HepG2 (cell line): Measurements from ENCODE around the gene HSF4. TPM values are rescaled to one million over a fixed set of nuclear protein-coding genes. Genes with fewer than 3 reads are reported as not detected.

Experiments
- ATAC-seq: fragments of 200-7000 bp; cut with Tn5 transposase; 3 replicates; pipeline ENCODE4 v1.9.1; 2020; ENCODE audit warnings: mild to moderate bottlenecking, moderate library complexity
- BruUV-seq: library from RNA; stranded (reverse); fragments of 400-500 nt; replicated peaks from 2 replicates; lab custom pipeline; 2021; lab: Mats Ljungman, UMichigan
- CTCF ChIA-PET: fragments of 300-600 bp; formaldehyde crosslinking; extraction: SDS; loops from one replicate; lab custom pipeline; 2021; ENCODE audit warnings: low total read pairs, inconsistent platforms, low intra/inter-chr PET ratio; lab: Yijun Ruan, JAX
- POLR2A ChIA-PET: fragments of 350-600 bp; sonication (Branson Sonifier 250); formaldehyde crosslinking; loops from one replicate; lab custom pipeline; 2020; ENCODE audit warnings: antibody characterized with exemption, inconsistent platforms; lab: Yijun Ruan, JAX
- DNase-seq: peaks from one replicate; pipeline ENCODE4 v3.0.0-alpha.2; 2015; ENCODE audit warnings: low spot score
- FAIRE-seq: peaks from 3 replicates; lab custom pipeline; 2011; peaks lifted over from hg19 to GRCh38; lab: Jason Lieb, UNC
- H2AFZ ChIP-seq: one replicate; pipeline ENCODE4 v1.6.1; 2011; ENCODE audit warnings: low read length, inconsistent platforms
- H3K27ac ChIP-seq: fragments of 300-600 bp; 3 replicates; pipeline ENCODE4 v1.8.0; 2011; ENCODE audit warnings: mixed run types, mild to moderate bottlenecking, mixed read lengths, low read length, inconsistent platforms; ENCODE audit not compliant: insufficient read depth; ENCODE audit errors: extremely low read length
- H3K27me3 ChIP-seq, 2 experiments: fragments of 200-600 bp in 1 of 2; 2 replicates in 1 of 2; 3 replicates in 1 of 2; pipeline versions ENCODE4 v1.6.0 to v1.8.0; 2011; ENCODE audit warnings: low read length in 2 of 2, mild to moderate bottlenecking in 2 of 2, moderate library complexity in 2 of 2, inconsistent platforms in 1 of 2; ENCODE audit not compliant: insufficient read depth in 2 of 2, control insufficient read depth in 1 of 2
- H3K36me3 ChIP-seq, 2 experiments: fragments of 200-600 bp in 1 of 2; replicated peaks in 1 of 2; 2 replicates in 1 of 2; 3 replicates in 1 of 2; pipeline versions ENCODE4 v1.5.1 to v1.8.0; 2011; ENCODE audit warnings: low read length in 2 of 2, inconsistent platforms in 1 of 2; ENCODE audit not compliant: insufficient read depth in 2 of 2, control insufficient read depth in 1 of 2
- H3K4me1 ChIP-seq: 2 replicates; pipeline ENCODE4 v1.5.1; 2012; ENCODE audit warnings: low read length, inconsistent platforms; ENCODE audit not compliant: insufficient read depth
- H3K4me2 ChIP-seq: 2 replicates; pipeline ENCODE4 v1.6.0; 2011; ENCODE audit warnings: low read depth, low read length, inconsistent platforms
- H3K4me3 ChIP-seq, 3 experiments: fragments of 200-600 bp in 1 of 3; sonication (generic), shearing (Covaris generic) in 1 of 3; replicated peaks in 1 of 3; 2 replicates each; pipeline ENCODE4 v1.5.1; 2011 to 2016; ENCODE audit warnings: low read length in 3 of 3, inconsistent platforms in 2 of 3, low read depth in 2 of 3, mild to moderate bottlenecking in 2 of 3, control low read depth in 1 of 3, mixed read lengths in 1 of 3; ENCODE audit not compliant: insufficient read depth in 1 of 3
- H3K79me2 ChIP-seq: one replicate; pipeline ENCODE4 v1.6.1; 2011; ENCODE audit warnings: low read length, inconsistent platforms; ENCODE audit not compliant: insufficient read depth
- H3K9ac ChIP-seq: 2 replicates; pipeline ENCODE4 v1.6.0; 2011; ENCODE audit warnings: mild to moderate bottlenecking, low read depth, low read length, inconsistent platforms; ENCODE audit not compliant: insufficient read depth
- H3K9me3 ChIP-seq: 2 replicates; pipeline ENCODE4 v1.5.1; 2012; ENCODE audit warnings: mild to moderate bottlenecking, low read length
- H4K20me1 ChIP-seq: 2 replicates; pipeline ENCODE4 v1.6.0; 2011; ENCODE audit warnings: inconsistent platforms, mild to moderate bottlenecking, low read length, moderate library complexity; ENCODE audit not compliant: insufficient read depth
- BORCS8-MEF2B ChIP-seq: sonication (generic); formaldehyde crosslinking; IDR thresholded peaks from 2 replicates; pipeline ENCODE4 v1.8.0; 2022; ENCODE audit warnings: mild to moderate bottlenecking, missing genetic modification reagents
- CCAR2 ChIP-seq: fragments of 200-400 bp; formaldehyde crosslinking; optimal IDR thresholded peaks from 2 replicates; pipeline ENCODE3; 2018; ENCODE audit warnings: low read depth, mild to moderate bottlenecking, low read length, moderate library complexity
- HOXD1 ChIP-seq: sonication (generic); formaldehyde crosslinking; IDR thresholded peaks from 2 replicates; pipeline ENCODE4 v1.5.0; 2020; ENCODE audit warnings: missing genetic modification reagents
- ISL2 ChIP-seq: sonication (generic); formaldehyde crosslinking; IDR thresholded peaks from 2 replicates; pipeline ENCODE4 v1.5.0; 2020; ENCODE audit warnings: missing genetic modification reagents
- MTA1 ChIP-seq: sonication (generic); formaldehyde crosslinking; IDR thresholded peaks from 2 replicates; pipeline ENCODE4 v1.4.0; 2020; ENCODE audit warnings: missing genetic modification reagents, mild to moderate bottlenecking, borderline replicate concordance
- MTA3 ChIP-seq: sonication (generic); formaldehyde crosslinking; IDR thresholded peaks from 2 replicates; pipeline ENCODE4 v1.4.0; 2020; ENCODE audit warnings: missing genetic modification reagents
- MYC ChIP-seq: sonication (generic); formaldehyde crosslinking; IDR thresholded peaks from 2 replicates; pipeline ENCODE4 v1.9.0; 2021; ENCODE audit warnings: missing genetic modification reagents, borderline replicate concordance
- NCOA5 ChIP-seq: sonication (generic); formaldehyde crosslinking; IDR thresholded peaks from 2 replicates; pipeline ENCODE4 v1.4.0; 2020; ENCODE audit warnings: missing genetic modification reagents
- POLR2AphosphoS5 ChIP-seq: IDR thresholded peaks from 2 replicates; pipeline ENCODE4 v1.6.1; 2012; ENCODE audit warnings: low read depth, low read length
- PTBP1 ChIP-seq: fragments of 200-400 bp; formaldehyde crosslinking; IDR thresholded peaks from 2 replicates; pipeline ENCODE4 v1.6.1; 2018; ENCODE audit warnings: low read length, low read depth; ENCODE audit not compliant: poor library complexity, severe bottlenecking
- RBM22 ChIP-seq: fragments of 200-400 bp; formaldehyde crosslinking; optimal IDR thresholded peaks from 2 replicates; pipeline ENCODE3; 2017; ENCODE audit warnings: mild to moderate bottlenecking, low read length, moderate library complexity
- SP1 ChIP-seq, 2 experiments: fragments of 450-650 bp in 1 of 2; sonication (generic) in 1 of 2; formaldehyde crosslinking in 1 of 2; IDR thresholded peaks; 2 replicates each; pipeline versions ENCODE4 v1.4.0 to v1.6.1; 2016 to 2020; ENCODE audit warnings: missing genetic modification reagents in 1 of 2
- YEATS4 ChIP-seq: sonication (generic); formaldehyde crosslinking; IDR thresholded peaks from 2 replicates; pipeline ENCODE4 v1.4.0; 2020; ENCODE audit warnings: missing genetic modification reagents, borderline replicate concordance
- ZFP90 ChIP-seq: sonication (generic); formaldehyde crosslinking; IDR thresholded peaks from 2 replicates; pipeline ENCODE4 v1.8.0; 2022; ENCODE audit warnings: missing genetic modification reagents, mild to moderate bottlenecking, inconsistent platforms, borderline replicate concordance
- ZNF430 ChIP-seq: sonication (generic); formaldehyde crosslinking; IDR thresholded peaks from 2 replicates; pipeline ENCODE4 v1.9.0; 2021; ENCODE audit warnings: mild to moderate bottlenecking, missing genetic modification reagents
- ZNF7 ChIP-seq: IDR thresholded peaks from 2 replicates; pipeline ENCODE4 v1.6.1; 2016; ENCODE audit warnings: missing biosample characterization, missing genetic modification reagents
- WGBS: methylation state at CpG from one replicate; pipeline ENCODE4 v1.1.6; 2017; ENCODE audit warnings: low lambda C conversion rate; 5-methylcytosine and 5-hydroxymethylcytosine counted together
- in situ Hi-C: cut with HindIII; loops from 2 replicates; pipeline ENCODE4 v1.10.0; 2017; ENCODE audit warnings: low pct_unique_long_range_greater_than_20kb; ENCODE audit not compliant: extremely low pct_ligation_motif_present
- intact Hi-C: fragments of 100-400 bp; cut with micrococcal nuclease; formaldehyde crosslinking; loops from one replicate; pipeline ENCODE4 v1.10.0; 2022; ENCODE audit not compliant: unreplicated experiment
- polyA plus RNA-seq, 8 experiments: library from polyadenylated mRNA; depleted of rRNA in 3 of 8; stranded (reverse) in 7 of 8; unstranded in 1 of 8; fragments of >200 nt; fragmentation: Illumina TruSeq in 4 of 8; extraction: Trizol in 4 of 8; gene quantifications; 2 replicates each; pipeline versions ENCODE4 v1.2.1 to v1.2.3, GENCODE V29; 2011 to 2016; ENCODE audit warnings: low read depth in 4 of 8, missing spikeins in 1 of 8, mixed read lengths in 1 of 8; ENCODE audit not compliant: insufficient read depth in 1 of 8
- total RNA-seq, 5 experiments: library from RNA; depleted of rRNA; stranded (reverse); fragments of >200 nt; fragmentation: Illumina TruSeq; extraction: Trizol; gene quantifications; 2 replicates each; pipeline ENCODE4 v1.2.3, GENCODE V29; 2016; ENCODE audit warnings: low read depth in 1 of 5
- TF ChIP-seq, protein P1 (sequence below): sonication (generic); formaldehyde crosslinking; IDR thresholded peaks from 2 replicates; pipeline ENCODE4 v1.4.0; 2020; ENCODE audit warnings: missing genetic modification reagents
- TF ChIP-seq, protein P2 (sequence below): sonication (generic); formaldehyde crosslinking; IDR thresholded peaks from 2 replicates; pipeline ENCODE4 v1.4.0; 2020; ENCODE audit warnings: mild to moderate bottlenecking, missing genetic modification reagents

Gene HSF4
- total and polyA plus RNA-seq, 2 of the 13 experiments (the other 11 are each of a cell fraction or from before 2014, with no cell fraction given), result 3.5 to 16.9 TPM

DNA sequence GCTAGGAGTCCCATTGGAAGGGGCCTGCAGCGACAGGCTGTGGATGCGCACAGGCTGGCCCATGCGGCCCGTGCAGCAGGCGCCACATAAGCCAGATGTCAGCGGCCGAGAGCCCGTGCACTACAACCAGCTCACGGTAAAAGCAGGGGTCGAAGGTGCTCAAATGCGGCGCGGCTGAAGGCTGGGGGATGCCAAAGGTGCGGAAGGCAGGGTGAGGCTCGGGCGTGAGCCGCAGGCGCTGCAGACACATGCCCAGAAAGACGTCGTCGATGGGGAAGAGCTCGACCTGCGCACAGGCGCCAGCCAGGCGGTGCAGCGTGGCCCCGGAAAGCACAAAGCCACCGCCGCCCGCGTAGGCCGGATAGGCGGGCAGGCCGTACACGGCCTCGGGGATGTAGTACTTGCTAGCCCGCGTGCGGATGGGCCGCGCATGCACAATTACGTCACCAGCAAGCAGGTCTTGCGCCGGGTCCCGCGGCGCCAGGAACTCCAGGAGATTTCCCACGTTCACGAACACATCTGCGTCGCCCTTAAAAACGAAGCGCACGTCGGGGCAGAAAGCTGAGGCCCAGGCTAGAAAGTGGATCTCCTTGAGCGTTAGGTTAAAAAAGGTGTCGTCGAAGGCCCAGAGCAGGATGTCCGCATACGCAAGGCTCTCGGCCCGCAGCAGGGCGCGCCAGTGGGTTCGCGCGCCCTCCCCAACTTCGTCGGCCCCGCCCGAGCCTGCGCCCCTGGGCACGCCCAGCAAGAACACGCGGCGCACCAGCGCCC lies 15.1 kb upstream of the HSF4 start (continued):
- TF ChIP-seq POLR2AphosphoS5 (0 out of 2 replicates have a peak, but pooled peaks have one; percentile 42), YEATS4 (no peak)

DNA sequence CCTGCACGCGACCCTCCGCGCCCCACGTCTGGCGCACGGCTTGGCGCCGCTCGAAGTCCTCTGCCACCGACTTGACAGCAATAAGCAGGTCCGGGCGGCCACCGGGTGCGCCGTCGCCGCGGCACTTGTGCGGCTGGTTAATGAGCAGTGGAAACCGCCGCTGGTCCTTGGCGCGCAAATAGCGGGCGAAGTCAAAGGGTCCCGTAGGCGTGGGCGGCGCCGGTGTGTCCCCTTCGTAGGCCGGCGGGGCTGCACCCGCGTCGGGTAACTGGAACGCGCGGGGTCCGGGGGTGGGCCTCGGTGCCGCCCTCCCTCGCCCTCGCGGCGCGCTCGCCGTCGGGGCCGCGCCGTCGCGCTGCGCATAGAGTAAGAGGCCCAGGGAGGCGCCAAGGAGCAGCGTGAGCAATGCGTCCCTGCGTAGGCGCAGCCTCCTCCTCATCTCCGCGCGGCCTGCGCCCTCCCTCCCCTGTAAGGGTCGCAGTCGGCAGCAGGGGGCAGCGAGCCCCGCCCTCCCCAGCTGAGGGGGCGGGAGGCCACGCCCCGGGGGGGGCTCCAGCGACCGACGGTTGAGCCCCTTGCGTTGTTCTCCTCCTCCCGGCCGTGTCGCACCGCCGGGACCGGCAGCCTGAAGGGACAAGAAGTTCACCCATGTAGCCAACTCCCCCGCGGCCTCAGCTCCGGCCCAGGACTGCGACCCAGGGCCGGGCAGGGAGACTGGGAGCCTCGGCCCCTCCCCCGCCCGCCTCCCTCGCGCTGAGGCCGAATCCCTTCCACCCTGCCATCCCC lies 14.3 kb upstream of the HSF4 start:
- H3K9me3 ChIP-seq, result no peaks in the 10 kb centered on the region
- H3K36me3 ChIP-seq, result peaks cover 23 to 39% of the 10 kb centered on the region in 2 experiments
- peak overlapping the region; percentile 96 for H3K4me2 ChIP-seq
- no peaks in the 10 kb centered on the region for H3K79me2 ChIP-seq
- FAIRE-seq (no peak), DNase-seq (no peak), ATAC-seq (peak; percentile 28)
- CTCF ChIA-PET, result no interaction called here
- intact Hi-C loops, result loop anchor here (10.0 kb wide), 1 partner anchor 255 kb away; no protein-coding TSS in a partner anchor
- peak overlapping the region; percentile 1 for H3K27ac ChIP-seq
- peak overlapping the region; percentile 63 for H3K9ac ChIP-seq
- peaks cover 9% of the 10 kb centered on the region; the same call in 1 of the 2 replicates for H4K20me1 ChIP-seq
- H2AFZ ChIP-seq, result no peak overlapping the region
- no TSS peak for BruUV-seq
- no peaks in the 10 kb centered on the region; a peak in 1 of 5 replicates for H3K27me3 ChIP-seq
- POLR2A ChIA-PET, result interaction anchor here (0.5 to 4.1 kb wide), 15 partner anchors 9 to 245 kb away, joined by 3 to 31 read pairs (median 6); partner anchors contain the start of genes CBFB, FBXL8, NOL3 and PHAF1
- in situ Hi-C loops, result no loop called here
- peak overlapping the region; percentile 64 to 77 (median 73) for H3K4me3 ChIP-seq
- 84% methylated on average over 71 of the region's 94 CpGs for WGBS
- H3K4me1 ChIP-seq, result peaks cover 18% of the 10 kb centered on the region
- TF ChIP-seq, protein P1, sequence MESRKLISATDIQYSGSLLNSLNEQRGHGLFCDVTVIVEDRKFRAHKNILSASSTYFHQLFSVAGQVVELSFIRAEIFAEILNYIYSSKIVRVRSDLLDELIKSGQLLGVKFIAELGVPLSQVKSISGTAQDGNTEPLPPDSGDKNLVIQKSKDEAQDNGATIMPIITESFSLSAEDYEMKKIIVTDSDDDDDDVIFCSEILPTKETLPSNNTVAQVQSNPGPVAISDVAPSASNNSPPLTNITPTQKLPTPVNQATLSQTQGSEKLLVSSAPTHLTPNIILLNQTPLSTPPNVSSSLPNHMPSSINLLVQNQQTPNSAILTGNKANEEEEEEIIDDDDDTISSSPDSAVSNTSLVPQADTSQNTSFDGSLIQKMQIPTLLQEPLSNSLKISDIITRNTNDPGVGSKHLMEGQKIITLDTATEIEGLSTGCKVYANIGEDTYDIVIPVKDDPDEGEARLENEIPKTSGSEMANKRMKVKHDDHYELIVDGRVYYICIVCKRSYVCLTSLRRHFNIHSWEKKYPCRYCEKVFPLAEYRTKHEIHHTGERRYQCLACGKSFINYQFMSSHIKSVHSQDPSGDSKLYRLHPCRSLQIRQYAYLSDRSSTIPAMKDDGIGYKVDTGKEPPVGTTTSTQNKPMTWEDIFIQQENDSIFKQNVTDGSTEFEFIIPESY, result peak; percentile 87
- TF ChIP-seq MTA1 (0 out of 2 replicates have a peak, but pooled peaks have one; percentile 18), MTA3 (CRISPR knock-in tag) (no peak), ZFP90 (CRISPR knock-in tag) (no peak), PTBP1 (peak; percentile 33), ZNF430 (0 out of 2 replicates have a peak, but pooled peaks have one; percentile 11), BORCS8-MEF2B (CRISPR knock-in tag) (no peak), ISL2 (CRISPR knock-in tag) (no peak), ZNF7 (CRISPR knock-in tag) (0 out of 2 replicates have a peak, but pooled peaks have one; percentile 2), CCAR2 (no peak), HOXD1 (CRISPR knock-in tag) (no peak), NCOA5 (CRISPR knock-in tag) (peak; percentile 78; the same call in 1 of the 2 replicates), SP1 (IDR thresholded peaks at IDR 0.05) (no peak), SP1 (CRISPR knock-in tag; IDR thresholded peaks at IDR 0.05) (peak; percentile 31; the same call in 1 of the 2 replicates), RBM22 (peak; percentile 61), MYC (CRISPR knock-in tag) (0 out of 2 replicates have a peak, but pooled peaks have one; percentile 8)
- TF ChIP-seq, protein P2, sequence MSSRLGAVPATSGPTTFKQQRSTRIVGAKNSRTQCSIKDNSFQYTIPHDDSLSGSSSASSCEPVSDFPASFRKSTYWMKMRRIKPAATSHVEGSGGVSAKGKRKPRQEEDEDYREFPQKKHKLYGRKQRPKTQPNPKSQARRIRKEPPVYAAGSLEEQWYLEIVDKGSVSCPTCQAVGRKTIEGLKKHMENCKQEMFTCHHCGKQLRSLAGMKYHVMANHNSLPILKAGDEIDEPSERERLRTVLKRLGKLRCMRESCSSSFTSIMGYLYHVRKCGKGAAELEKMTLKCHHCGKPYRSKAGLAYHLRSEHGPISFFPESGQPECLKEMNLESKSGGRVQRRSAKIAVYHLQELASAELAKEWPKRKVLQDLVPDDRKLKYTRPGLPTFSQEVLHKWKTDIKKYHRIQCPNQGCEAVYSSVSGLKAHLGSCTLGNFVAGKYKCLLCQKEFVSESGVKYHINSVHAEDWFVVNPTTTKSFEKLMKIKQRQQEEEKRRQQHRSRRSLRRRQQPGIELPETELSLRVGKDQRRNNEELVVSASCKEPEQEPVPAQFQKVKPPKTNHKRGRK, result no peak
